ENCODE measurements around the gene MAG.

DNA sequence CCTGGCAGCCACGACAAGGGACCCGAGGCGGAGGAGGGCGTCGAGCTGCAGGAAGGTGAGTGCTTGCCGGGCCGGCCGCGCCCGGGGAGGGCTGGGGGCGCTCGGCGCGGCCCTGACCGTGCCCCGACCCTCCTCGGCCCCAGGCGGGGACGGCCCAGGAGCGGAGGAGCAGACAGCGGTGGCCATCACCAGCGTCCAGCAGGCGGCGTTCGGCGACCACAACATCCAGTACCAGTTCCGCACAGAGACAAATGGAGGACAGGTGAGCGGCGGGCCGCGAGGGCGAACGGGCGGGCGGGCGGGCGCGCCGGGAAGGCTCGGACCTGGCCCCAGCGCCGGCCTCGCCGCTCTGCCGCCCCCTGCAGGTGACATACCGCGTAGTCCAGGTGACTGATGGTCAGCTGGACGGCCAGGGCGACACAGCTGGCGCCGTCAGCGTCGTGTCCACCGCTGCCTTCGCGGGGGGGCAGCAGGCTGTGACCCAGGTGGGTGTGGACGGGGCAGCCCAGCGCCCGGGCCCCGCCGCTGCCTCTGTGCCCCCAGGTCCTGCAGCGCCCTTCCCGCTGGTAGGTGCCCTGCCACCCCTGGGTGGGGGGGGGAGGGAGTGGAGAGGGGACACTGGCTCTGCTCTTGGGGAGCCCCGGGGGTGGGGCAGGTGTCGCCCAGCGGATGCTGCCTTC is 22.4 kb upstream of the MAG start:
- TF ChIP-seq POLR2AphosphoS5 (IDR thresholded peaks at IDR 0.05) (peak in 1 of 4 donors; percentile 8), POLR2A (IDR thresholded peaks at IDR 0.05) (no peak), EP300 (IDR thresholded peaks at IDR 0.05) (no peak)
- TF ChIP-seq, protein P1, sequence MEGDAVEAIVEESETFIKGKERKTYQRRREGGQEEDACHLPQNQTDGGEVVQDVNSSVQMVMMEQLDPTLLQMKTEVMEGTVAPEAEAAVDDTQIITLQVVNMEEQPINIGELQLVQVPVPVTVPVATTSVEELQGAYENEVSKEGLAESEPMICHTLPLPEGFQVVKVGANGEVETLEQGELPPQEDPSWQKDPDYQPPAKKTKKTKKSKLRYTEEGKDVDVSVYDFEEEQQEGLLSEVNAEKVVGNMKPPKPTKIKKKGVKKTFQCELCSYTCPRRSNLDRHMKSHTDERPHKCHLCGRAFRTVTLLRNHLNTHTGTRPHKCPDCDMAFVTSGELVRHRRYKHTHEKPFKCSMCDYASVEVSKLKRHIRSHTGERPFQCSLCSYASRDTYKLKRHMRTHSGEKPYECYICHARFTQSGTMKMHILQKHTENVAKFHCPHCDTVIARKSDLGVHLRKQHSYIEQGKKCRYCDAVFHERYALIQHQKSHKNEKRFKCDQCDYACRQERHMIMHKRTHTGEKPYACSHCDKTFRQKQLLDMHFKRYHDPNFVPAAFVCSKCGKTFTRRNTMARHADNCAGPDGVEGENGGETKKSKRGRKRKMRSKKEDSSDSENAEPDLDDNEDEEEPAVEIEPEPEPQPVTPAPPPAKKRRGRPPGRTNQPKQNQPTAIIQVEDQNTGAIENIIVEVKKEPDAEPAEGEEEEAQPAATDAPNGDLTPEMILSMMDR (IDR thresholded peaks at IDR 0.05): peak in 2 of 4 experiments; percentile 23 to 78

All from sigmoid colon (tissue), 4 donors.